ENCODE results near the gene CLEC16A.
"Not testable (repeated sequence)": the region's sequence is repeated elsewhere in the genome, so short reads cannot be mapped to it uniquely, and the experiment has no call there.

CLEC16A gene

DNA sequence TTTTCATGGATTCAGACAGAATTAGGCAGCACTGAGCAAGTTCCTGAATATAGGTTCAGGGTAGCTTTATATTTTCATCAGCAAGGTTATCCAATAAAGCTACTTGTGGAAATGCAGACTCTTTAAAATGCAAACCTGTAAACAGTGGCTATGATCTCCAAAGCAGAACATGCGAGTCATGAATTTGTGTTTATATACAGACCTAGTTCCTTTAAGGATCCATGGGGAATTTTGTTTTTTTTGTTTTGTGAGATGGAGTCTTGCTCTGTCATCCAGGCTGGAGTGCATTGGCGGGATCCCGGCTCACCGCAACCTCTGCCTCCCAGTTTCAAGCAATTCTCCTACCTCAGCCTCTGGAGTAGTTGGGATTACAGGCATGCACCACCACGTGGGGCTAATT is 14.8 kb downstream of the CLEC16A start:
- H3K4me3 ChIP-seq (ENCODE audit: low read length) = no peak overlapping the region
- no peaks in the 10 kb centered on the region for H3K27me3 ChIP-seq (ENCODE audit: insufficient read depth, low read length)
- no peaks in the 10 kb centered on the region for H3K4me1 ChIP-seq (ENCODE audit: insufficient read depth, low read length)
- peaks cover 9% of the 10 kb centered on the region; the same call in 1 of the 2 replicates for H3K36me3 ChIP-seq (ENCODE audit: insufficient read depth, low read length)
- H3K9me3 ChIP-seq (ENCODE audit: insufficient read depth, low read depth, low read length) = no peaks in the 10 kb centered on the region
- no peak overlapping the region for H3K9ac ChIP-seq (ENCODE audit: low read depth, low read length)
- H3K27ac ChIP-seq (ENCODE audit: low read depth, low read length) = no peak overlapping the region
- 98% methylated on average over 3 of the region's 5 CpGs for WGBS

- H3K27me3 ChIP-seq (ENCODE audit: insufficient read depth, low read length) = no peaks in the 10 kb centered on the region
- no peaks in the 10 kb centered on the region for H3K9me3 ChIP-seq (ENCODE audit: insufficient read depth, low read depth, low read length)
- 93% methylated on average over 7 of the region's 7 CpGs for WGBS
- H3K4me1 ChIP-seq (ENCODE audit: insufficient read depth, low read length) = no peaks in the 10 kb centered on the region
- H3K4me3 ChIP-seq (ENCODE audit: low read length) = no peak overlapping the region
- no peak overlapping the region for H3K27ac ChIP-seq (ENCODE audit: low read depth, low read length)
- peaks cover 9% of the 10 kb centered on the region; the same call in 1 of the 2 replicates for H3K36me3 ChIP-seq (ENCODE audit: insufficient read depth, low read length)
- no peak overlapping the region for H3K9ac ChIP-seq (ENCODE audit: low read depth, low read length)
Measured at GRCh38 chr16:10961231-10961630, 16.9 kb downstream of the CLEC16A start.

- H3K36me3 ChIP-seq (ENCODE audit: insufficient read depth, low read length) = no peaks in the 10 kb centered on the region
- WGBS = 49% methylated on average over 18 of the region's 20 CpGs
- H3K27me3 ChIP-seq (ENCODE audit: insufficient read depth, low read length) = no peaks in the 10 kb centered on the region
- H3K4me3 ChIP-seq (ENCODE audit: low read length) = no peak overlapping the region
- no peaks in the 10 kb centered on the region for H3K4me1 ChIP-seq (ENCODE audit: insufficient read depth, low read length)
- H3K9ac ChIP-seq (ENCODE audit: low read depth, low read length) = no peak overlapping the region
- H3K27ac ChIP-seq (ENCODE audit: low read depth, low read length) = no peak overlapping the region
- no peaks in the 10 kb centered on the region for H3K9me3 ChIP-seq (ENCODE audit: insufficient read depth, low read depth, low read length)
Measured at GRCh38 chr16:10964039-10964890, 19.9 kb downstream of the CLEC16A start.

- no peaks in the 10 kb centered on the region for H3K27me3 ChIP-seq (ENCODE audit: insufficient read depth, low read length)
- no peaks in the 10 kb centered on the region for H3K4me1 ChIP-seq (ENCODE audit: insufficient read depth, low read length)
- no peaks in the 10 kb centered on the region for H3K36me3 ChIP-seq (ENCODE audit: insufficient read depth, low read length)
- no peak overlapping the region for H3K27ac ChIP-seq (ENCODE audit: low read depth, low read length)
- WGBS = 95% methylated on average over 8 of the region's 8 CpGs
- no peak overlapping the region for H3K9ac ChIP-seq (ENCODE audit: low read depth, low read length)
- no peak overlapping the region for H3K4me3 ChIP-seq (ENCODE audit: low read length)
- no peaks in the 10 kb centered on the region for H3K9me3 ChIP-seq (ENCODE audit: insufficient read depth, low read depth, low read length)
Measured at GRCh38 chr16:10964891-10965326, 20.5 kb downstream of the CLEC16A start.

GRCh38 chr16:10965440-10966061 is 21.2 kb downstream of the CLEC16A start:
- no peaks in the 10 kb centered on the region for H3K4me1 ChIP-seq (ENCODE audit: insufficient read depth, low read length)
- WGBS = 89% methylated on average over 6 of the region's 6 CpGs
- no peak overlapping the region for H3K9ac ChIP-seq (ENCODE audit: low read depth, low read length)

DNA sequence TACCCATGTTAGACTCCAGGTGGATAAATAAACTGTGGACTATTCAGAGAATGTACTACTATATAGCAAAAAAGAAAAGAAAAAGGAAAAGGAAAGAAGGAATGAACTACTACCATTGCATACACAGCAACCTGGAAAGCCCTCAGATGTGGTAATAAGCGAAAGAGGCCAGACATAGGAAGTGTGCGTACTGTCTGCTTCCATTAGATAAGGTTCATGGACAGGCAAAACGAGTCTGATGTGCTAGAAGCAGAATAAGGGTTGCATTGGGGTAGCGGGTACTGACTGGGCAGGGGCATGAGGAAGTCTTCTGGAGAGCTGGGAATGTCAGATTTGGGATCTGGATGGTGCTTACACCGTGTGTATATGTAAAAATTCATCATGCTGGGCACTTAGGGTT is 21.8 kb downstream of the CLEC16A start:
- Histone ChIP-seq H3K9ac (ENCODE audit: low read depth, low read length) (no peak overlapping the region), H3K4me3 (ENCODE audit: low read length) (no peak overlapping the region), H3K27me3 (ENCODE audit: insufficient read depth, low read length) (no peaks in the 10 kb centered on the region), H3K9me3 (ENCODE audit: insufficient read depth, low read depth, low read length) (no peaks in the 10 kb centered on the region), H3K27ac (ENCODE audit: low read depth, low read length) (no peak overlapping the region), H3K4me1 (ENCODE audit: insufficient read depth, low read length) (no peaks in the 10 kb centered on the region), H3K36me3 (ENCODE audit: insufficient read depth, low read length) (peaks cover 1% of the 10 kb centered on the region)
- WGBS = 90% methylated on average over 5 of the region's 5 CpGs

More at GRCh38 chr16:10965440-10966061, 21.2 kb downstream of the CLEC16A start:
- Histone ChIP-seq H3K36me3 (ENCODE audit: insufficient read depth, low read length) (no peaks in the 10 kb centered on the region), H3K27me3 (ENCODE audit: insufficient read depth, low read length) (no peaks in the 10 kb centered on the region), H3K4me3 (ENCODE audit: low read length) (no peak overlapping the region), H3K9me3 (ENCODE audit: insufficient read depth, low read depth, low read length) (no peaks in the 10 kb centered on the region), H3K27ac (ENCODE audit: low read depth, low read length) (no peak overlapping the region)

- not testable (repeated sequence) for H3K4me3 ChIP-seq (ENCODE audit: low read length); H3K36me3 ChIP-seq (ENCODE audit: insufficient read depth, low read length); H3K27ac ChIP-seq (ENCODE audit: low read depth, low read length); H3K27me3 ChIP-seq (ENCODE audit: insufficient read depth, low read length); H3K9ac ChIP-seq (ENCODE audit: low read depth, low read length); H3K4me1 ChIP-seq (ENCODE audit: insufficient read depth, low read length); H3K9me3 ChIP-seq (ENCODE audit: insufficient read depth, low read depth, low read length)
- whole genome bisulfite sequencing = 89% methylated on average over 4 of the region's 4 CpGs
Measured at GRCh38 chr16:10966559-10966958, 22.2 kb downstream of the CLEC16A start.

DNA sequence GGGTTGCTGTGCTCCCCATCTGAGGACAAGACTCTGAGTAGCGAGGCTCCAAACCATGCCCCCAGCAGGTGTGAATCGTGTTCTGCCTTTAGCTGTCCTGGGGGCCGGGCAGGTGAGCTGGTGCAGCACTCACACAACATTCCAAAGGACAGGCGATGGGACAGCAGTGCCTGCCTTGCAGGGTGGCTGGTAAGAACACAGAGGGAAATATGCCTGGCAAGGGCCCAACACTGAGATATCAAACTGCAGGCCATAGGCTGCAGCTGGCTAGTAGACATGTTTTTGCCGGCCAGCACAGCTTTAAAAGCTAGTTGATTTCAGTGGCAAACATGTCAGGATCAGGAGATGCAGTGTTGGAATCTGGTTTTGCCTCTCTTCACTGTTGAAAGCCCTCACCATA is 23.6 kb downstream of the CLEC16A start:
- H3K9ac ChIP-seq (ENCODE audit: low read depth, low read length) = no peak overlapping the region
- H3K9me3 ChIP-seq (ENCODE audit: insufficient read depth, low read depth, low read length) = no peaks in the 10 kb centered on the region
- 96% methylated on average over 5 of the region's 5 CpGs for WGBS
- no peak overlapping the region for H3K4me3 ChIP-seq (ENCODE audit: low read length)
- peaks cover 8% of the 10 kb centered on the region for H3K36me3 ChIP-seq (ENCODE audit: insufficient read depth, low read length)
- peaks cover 6% of the 10 kb centered on the region for H3K4me1 ChIP-seq (ENCODE audit: insufficient read depth, low read length)
- no peak overlapping the region for H3K27ac ChIP-seq (ENCODE audit: low read depth, low read length)
- H3K27me3 ChIP-seq (ENCODE audit: insufficient read depth, low read length) = no peaks in the 10 kb centered on the region

DNA sequence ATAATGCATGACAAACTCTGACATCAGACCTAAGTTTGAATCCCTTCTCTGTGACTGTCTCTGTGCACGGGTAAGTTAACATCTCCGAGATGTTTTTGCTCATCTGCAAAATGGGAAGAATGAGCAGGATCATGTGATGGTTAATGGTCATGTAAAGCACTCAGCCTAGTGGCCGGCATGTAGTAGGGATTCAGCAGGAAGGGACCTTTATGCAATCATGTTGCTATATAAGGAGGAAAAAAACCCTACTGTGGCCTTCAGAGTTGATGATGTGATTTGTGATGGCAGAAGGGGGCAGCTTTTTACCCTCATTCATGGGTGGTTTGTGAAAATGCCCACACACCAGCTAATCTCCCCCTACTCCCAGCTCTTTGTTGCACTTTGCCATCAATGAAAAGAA is 24.1 kb downstream of the CLEC16A start:
- Histone ChIP-seq H3K36me3 (ENCODE audit: insufficient read depth, low read length) (peaks cover 12% of the 10 kb centered on the region), H3K9me3 (ENCODE audit: insufficient read depth, low read depth, low read length) (no peaks in the 10 kb centered on the region), H3K4me3 (ENCODE audit: low read length) (no peak overlapping the region), H3K27ac (ENCODE audit: low read depth, low read length) (no peak overlapping the region), H3K4me1 (ENCODE audit: insufficient read depth, low read length) (peaks cover 6% of the 10 kb centered on the region), H3K27me3 (ENCODE audit: insufficient read depth, low read length) (no peaks in the 10 kb centered on the region), H3K9ac (ENCODE audit: low read depth, low read length) (no peak overlapping the region)
- WGBS = 85% methylated on average over 3 of the region's 3 CpGs

DNA sequence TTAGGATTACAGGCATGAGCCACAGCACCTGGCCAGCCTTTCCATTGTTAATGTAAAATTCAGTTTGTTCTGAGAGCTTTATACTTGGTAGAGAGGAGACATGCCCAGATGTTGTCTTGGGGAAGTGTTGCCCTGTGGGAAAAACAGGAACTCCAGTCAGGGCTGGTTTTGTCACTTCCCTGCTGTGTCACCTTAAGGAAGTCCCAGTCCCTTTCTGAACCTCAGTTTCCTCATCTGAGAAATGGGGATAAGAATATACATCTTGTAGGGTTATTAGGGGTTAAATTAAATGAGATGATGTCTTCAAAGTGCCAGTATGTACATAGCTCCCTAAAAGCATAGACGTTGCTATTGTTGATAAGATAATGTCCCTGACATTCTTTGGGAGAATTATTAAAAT is 25.3 kb downstream of the CLEC16A start:
- H3K27ac ChIP-seq (ENCODE audit: low read depth, low read length) = no peak overlapping the region
- H3K4me3 ChIP-seq (ENCODE audit: low read length) = no peak overlapping the region
- no peaks in the 10 kb centered on the region for H3K27me3 ChIP-seq (ENCODE audit: insufficient read depth, low read length)
- WGBS = 67% methylated on average over 1 of the region's 1 CpG
- H3K36me3 ChIP-seq (ENCODE audit: insufficient read depth, low read length) = peaks cover 12% of the 10 kb centered on the region
- peaks cover 6% of the 10 kb centered on the region for H3K4me1 ChIP-seq (ENCODE audit: insufficient read depth, low read length)
- H3K9ac ChIP-seq (ENCODE audit: low read depth, low read length) = no peak overlapping the region
- H3K9me3 ChIP-seq (ENCODE audit: insufficient read depth, low read depth, low read length) = no peaks in the 10 kb centered on the region

GRCh38 chr16:10970065-10970464 is 25.7 kb downstream of the CLEC16A start:
- no peak overlapping the region for H3K9ac ChIP-seq (ENCODE audit: low read depth, low read length)
- H3K4me1 ChIP-seq (ENCODE audit: insufficient read depth, low read length) = peaks cover 6% of the 10 kb centered on the region
- 95% methylated on average over 2 of the region's 2 CpGs for WGBS
- H3K27me3 ChIP-seq (ENCODE audit: insufficient read depth, low read length) = no peaks in the 10 kb centered on the region
- peaks cover 12% of the 10 kb centered on the region for H3K36me3 ChIP-seq (ENCODE audit: insufficient read depth, low read length)
- no peak overlapping the region for H3K27ac ChIP-seq (ENCODE audit: low read depth, low read length)
- no peaks in the 10 kb centered on the region for H3K9me3 ChIP-seq (ENCODE audit: insufficient read depth, low read depth, low read length)
- H3K4me3 ChIP-seq (ENCODE audit: low read length) = no peak overlapping the region

Data from HUES64 (cell line).